Measurements from ENCODE around the gene ARMH1.

ARMH1 gene

DNA sequence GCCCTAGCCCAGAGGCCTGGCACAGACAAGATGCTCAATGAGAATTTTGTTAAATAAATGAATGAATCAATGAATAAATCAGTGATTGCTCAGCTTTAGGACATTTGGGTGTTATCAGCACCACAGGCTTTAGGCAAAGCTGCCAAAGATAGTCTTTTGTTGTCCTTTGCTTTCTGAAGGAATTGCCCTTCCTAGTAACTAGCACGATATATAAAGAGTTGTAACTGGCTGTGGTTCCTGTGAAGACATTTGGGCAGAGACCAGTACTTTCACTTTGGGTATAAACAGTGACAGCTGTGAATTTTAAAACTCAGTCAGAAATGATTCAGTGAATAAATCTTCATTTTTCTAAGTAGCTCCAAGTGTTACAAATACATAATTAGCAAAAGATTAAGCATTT lies 43.1 kb downstream of the ARMH1 start:
- TF ChIP-seq, protein P1, sequence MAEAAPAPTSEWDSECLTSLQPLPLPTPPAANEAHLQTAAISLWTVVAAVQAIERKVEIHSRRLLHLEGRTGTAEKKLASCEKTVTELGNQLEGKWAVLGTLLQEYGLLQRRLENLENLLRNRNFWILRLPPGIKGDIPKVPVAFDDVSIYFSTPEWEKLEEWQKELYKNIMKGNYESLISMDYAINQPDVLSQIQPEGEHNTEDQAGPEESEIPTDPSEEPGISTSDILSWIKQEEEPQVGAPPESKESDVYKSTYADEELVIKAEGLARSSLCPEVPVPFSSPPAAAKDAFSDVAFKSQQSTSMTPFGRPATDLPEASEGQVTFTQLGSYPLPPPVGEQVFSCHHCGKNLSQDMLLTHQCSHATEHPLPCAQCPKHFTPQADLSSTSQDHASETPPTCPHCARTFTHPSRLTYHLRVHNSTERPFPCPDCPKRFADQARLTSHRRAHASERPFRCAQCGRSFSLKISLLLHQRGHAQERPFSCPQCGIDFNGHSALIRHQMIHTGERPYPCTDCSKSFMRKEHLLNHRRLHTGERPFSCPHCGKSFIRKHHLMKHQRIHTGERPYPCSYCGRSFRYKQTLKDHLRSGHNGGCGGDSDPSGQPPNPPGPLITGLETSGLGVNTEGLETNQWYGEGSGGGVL (tag by site-specific recombination; IDR thresholded peaks at IDR 0.05), result no peak
- TF ChIP-seq, protein P2, sequence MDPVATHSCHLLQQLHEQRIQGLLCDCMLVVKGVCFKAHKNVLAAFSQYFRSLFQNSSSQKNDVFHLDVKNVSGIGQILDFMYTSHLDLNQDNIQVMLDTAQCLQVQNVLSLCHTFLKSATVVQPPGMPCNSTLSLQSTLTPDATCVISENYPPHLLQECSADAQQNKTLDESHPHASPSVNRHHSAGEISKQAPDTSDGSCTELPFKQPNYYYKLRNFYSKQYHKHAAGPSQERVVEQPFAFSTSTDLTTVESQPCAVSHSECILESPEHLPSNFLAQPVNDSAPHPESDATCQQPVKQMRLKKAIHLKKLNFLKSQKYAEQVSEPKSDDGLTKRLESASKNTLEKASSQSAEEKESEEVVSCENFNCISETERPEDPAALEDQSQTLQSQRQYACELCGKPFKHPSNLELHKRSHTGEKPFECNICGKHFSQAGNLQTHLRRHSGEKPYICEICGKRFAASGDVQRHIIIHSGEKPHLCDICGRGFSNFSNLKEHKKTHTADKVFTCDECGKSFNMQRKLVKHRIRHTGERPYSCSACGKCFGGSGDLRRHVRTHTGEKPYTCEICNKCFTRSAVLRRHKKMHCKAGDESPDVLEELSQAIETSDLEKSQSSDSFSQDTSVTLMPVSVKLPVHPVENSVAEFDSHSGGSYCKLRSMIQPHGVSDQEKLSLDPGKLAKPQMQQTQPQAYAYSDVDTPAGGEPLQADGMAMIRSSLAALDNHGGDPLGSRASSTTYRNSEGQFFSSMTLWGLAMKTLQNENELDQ (tag by site-specific recombination; IDR thresholded peaks at IDR 0.05; ENCODE audit: low read depth), result no peak
- TF ChIP-seq FEZF1 (tag by site-specific recombination; IDR thresholded peaks at IDR 0.05), result no peak
- TF ChIP-seq ZNF169 (tag by site-specific recombination; IDR thresholded peaks at IDR 0.05), result no peak
- TF ChIP-seq PRDM1 (tag by site-specific recombination; IDR thresholded peaks at IDR 0.05), result no peak
- TF ChIP-seq ZBTB17 (tag by site-specific recombination; IDR thresholded peaks at IDR 0.05), result no peak
- TF ChIP-seq, protein P3, sequence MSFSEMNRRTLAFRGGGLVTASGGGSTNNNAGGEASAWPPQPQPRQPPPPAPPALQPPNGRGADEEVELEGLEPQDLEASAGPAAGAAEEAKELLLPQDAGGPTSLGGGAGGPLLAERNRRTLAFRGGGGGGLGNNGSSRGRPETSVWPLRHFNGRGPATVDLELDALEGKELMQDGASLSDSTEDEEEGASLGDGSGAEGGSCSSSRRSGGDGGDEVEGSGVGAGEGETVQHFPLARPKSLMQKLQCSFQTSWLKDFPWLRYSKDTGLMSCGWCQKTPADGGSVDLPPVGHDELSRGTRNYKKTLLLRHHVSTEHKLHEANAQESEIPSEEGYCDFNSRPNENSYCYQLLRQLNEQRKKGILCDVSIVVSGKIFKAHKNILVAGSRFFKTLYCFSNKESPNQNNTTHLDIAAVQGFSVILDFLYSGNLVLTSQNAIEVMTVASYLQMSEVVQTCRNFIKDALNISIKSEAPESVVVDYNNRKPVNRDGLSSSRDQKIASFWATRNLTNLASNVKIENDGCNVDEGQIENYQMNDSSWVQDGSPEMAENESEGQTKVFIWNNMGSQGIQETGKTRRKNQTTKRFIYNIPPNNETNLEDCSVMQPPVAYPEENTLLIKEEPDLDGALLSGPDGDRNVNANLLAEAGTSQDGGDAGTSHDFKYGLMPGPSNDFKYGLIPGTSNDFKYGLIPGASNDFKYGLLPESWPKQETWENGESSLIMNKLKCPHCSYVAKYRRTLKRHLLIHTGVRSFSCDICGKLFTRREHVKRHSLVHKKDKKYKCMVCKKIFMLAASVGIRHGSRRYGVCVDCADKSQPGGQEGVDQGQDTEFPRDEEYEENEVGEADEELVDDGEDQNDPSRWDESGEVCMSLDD (tag by site-specific recombination; IDR thresholded peaks at IDR 0.05), result no peak
- TF ChIP-seq ZNF16 (tag by site-specific recombination; IDR thresholded peaks at IDR 0.05; ENCODE audit: low read depth), result no peak
- H3K36me3 ChIP-seq (ENCODE audit: control insufficient read depth in 2 of 2, insufficient read depth in 1 of 2, low read length in 2 of 2), result no peaks in the 10 kb centered on the region
- ChIA-PET CTCF (interaction anchor here (1.1 to 9.1 kb wide), 2 partner anchors 10 to 12 kb away, joined by 5 to 87 read pairs; partner anchors contain the start of gene RNU5D-1), POLR2A (interaction anchor here (2.1 kb wide), 1 partner anchor 58 kb away, joined by 5 read pairs; the partner anchor contains the start of gene RPS8)
- H3K4me3 ChIP-seq (ENCODE audit: low read depth, low read length), result no peak overlapping the region
- no peaks in the 10 kb centered on the region for H3K4me1 ChIP-seq (ENCODE audit: control insufficient read depth, insufficient read depth, low read length)
- no peaks in the 10 kb centered on the region for H3K9me3 ChIP-seq (ENCODE audit: control insufficient read depth, insufficient read depth, low read depth, low read length)
- no peak overlapping the region for H3K27ac ChIP-seq (ENCODE audit: extremely low read depth, low read depth, low read length)

DNA sequence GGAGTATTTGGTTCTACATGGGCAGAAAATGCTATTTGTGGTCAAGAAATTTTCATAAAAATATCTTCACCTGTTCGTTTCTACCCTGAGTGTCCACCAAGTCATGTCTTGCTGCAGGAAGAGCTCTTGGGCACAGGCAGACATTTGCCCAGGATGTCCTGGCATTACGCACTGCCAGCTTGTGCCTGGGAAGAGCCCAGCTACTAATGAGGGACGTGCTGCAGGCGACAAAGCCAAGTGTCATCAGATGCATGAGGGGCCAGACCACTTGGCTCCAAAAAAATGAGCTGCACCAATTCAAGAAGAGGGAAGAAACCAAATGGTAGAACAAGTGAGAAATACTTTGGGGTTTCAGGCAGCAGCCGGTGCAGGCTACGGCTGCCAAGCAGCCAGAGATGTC lies 43.6 kb downstream of the ARMH1 start:
- TF ChIP-seq ZNF404 (tag by site-specific recombination; IDR thresholded peaks at IDR 0.05) (no peak), ZNF624 (tag by site-specific recombination; IDR thresholded peaks at IDR 0.05) (no peak), GLI4 (tag by site-specific recombination; IDR thresholded peaks at IDR 0.05) (no peak), ZNF202 (tag by site-specific recombination; IDR thresholded peaks at IDR 0.05; ENCODE audit: borderline replicate concordance) (no peak), ZNF792 (tag by site-specific recombination; IDR thresholded peaks at IDR 0.05) (no peak), ZFP3 (tag by site-specific recombination; IDR thresholded peaks at IDR 0.05; ENCODE audit: low read depth) (no peak), ZNF677 (tag by site-specific recombination; IDR thresholded peaks at IDR 0.05) (no peak), GLI2 (tag by site-specific recombination; IDR thresholded peaks at IDR 0.05; ENCODE audit: borderline replicate concordance, low read depth) (no peak), ZBTB1 (tag by site-specific recombination; IDR thresholded peaks at IDR 0.05) (no peak)
- TF ChIP-seq, protein P4, sequence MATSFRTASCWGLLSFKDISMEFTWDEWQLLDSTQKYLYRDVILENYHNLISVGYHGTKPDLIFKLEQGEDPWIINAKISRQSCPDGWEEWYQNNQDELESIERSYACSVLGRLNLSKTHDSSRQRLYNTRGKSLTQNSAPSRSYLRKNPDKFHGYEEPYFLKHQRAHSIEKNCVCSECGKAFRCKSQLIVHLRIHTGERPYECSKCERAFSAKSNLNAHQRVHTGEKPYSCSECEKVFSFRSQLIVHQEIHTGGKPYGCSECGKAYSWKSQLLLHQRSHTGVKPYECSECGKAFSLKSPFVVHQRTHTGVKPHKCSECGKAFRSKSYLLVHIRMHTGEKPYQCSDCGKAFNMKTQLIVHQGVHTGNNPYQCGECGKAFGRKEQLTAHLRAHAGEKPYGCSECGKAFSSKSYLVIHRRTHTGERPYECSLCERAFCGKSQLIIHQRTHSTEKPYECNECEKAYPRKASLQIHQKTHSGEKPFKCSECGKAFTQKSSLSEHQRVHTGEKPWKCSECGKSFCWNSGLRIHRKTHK (tag by site-specific recombination; IDR thresholded peaks at IDR 0.05), result no peak
- TF ChIP-seq, protein P5, sequence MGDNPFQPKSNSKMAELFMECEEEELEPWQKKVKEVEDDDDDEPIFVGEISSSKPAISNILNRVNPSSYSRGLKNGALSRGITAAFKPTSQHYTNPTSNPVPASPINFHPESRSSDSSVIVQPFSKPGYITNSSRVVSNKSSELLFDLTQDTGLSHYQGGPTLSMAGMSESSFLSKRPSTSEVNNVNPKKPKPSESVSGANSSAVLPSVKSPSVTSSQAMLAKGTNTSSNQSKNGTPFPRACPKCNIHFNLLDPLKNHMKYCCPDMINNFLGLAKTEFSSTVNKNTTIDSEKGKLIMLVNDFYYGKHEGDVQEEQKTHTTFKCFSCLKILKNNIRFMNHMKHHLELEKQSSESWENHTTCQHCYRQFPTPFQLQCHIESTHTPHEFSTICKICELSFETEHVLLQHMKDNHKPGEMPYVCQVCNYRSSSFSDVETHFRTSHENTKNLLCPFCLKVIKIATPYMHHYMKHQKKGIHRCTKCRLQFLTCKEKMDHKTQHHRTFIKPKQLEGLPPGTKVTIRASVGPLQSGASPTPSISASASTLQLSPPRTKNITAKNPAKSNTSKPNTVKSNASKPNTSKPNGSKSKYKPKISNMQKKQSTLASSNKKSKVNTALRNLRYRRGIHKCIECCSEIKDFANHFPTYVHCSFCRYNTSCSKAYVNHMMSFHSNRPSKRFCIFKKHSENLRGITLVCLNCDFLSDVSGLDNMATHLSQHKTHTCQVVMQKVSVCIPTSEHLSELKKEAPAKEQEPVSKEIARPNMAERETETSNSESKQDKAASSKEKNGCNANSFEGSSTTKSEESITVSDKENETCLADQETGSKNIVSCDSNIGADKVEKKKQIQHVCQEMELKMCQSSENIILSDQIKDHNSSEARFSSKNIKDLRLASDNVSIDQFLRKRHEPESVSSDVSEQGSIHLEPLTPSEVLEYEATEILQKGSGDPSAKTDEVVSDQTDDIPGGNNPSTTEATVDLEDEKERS (tag by site-specific recombination; IDR thresholded peaks at IDR 0.05), result no peak
- TF ChIP-seq, protein P6, sequence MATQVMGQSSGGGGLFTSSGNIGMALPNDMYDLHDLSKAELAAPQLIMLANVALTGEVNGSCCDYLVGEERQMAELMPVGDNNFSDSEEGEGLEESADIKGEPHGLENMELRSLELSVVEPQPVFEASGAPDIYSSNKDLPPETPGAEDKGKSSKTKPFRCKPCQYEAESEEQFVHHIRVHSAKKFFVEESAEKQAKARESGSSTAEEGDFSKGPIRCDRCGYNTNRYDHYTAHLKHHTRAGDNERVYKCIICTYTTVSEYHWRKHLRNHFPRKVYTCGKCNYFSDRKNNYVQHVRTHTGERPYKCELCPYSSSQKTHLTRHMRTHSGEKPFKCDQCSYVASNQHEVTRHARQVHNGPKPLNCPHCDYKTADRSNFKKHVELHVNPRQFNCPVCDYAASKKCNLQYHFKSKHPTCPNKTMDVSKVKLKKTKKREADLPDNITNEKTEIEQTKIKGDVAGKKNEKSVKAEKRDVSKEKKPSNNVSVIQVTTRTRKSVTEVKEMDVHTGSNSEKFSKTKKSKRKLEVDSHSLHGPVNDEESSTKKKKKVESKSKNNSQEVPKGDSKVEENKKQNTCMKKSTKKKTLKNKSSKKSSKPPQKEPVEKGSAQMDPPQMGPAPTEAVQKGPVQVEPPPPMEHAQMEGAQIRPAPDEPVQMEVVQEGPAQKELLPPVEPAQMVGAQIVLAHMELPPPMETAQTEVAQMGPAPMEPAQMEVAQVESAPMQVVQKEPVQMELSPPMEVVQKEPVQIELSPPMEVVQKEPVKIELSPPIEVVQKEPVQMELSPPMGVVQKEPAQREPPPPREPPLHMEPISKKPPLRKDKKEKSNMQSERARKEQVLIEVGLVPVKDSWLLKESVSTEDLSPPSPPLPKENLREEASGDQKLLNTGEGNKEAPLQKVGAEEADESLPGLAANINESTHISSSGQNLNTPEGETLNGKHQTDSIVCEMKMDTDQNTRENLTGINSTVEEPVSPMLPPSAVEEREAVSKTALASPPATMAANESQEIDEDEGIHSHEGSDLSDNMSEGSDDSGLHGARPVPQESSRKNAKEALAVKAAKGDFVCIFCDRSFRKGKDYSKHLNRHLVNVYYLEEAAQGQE (tag by site-specific recombination; IDR thresholded peaks at IDR 0.05), result no peak
- H3K4me3 ChIP-seq (ENCODE audit: low read depth, low read length), result no peak overlapping the region
- no peaks in the 10 kb centered on the region for H3K9me3 ChIP-seq (ENCODE audit: control insufficient read depth, insufficient read depth, low read depth, low read length)
- no peaks in the 10 kb centered on the region for H3K36me3 ChIP-seq (ENCODE audit: control insufficient read depth in 2 of 2, insufficient read depth in 1 of 2, low read length in 2 of 2)
- POLR2A ChIA-PET, result interaction anchor here (2.1 kb wide), 1 partner anchor 57 kb away, joined by 5 read pairs; the partner anchor contains the start of gene RPS8
- no peak overlapping the region for H3K27ac ChIP-seq (ENCODE audit: extremely low read depth, low read depth, low read length)
- CTCF ChIA-PET, result interaction anchor here (1.1 to 9.1 kb wide), 2 partner anchors 11 to 12 kb away, joined by 5 to 87 read pairs; partner anchors contain the start of gene RNU5D-1
- H3K4me1 ChIP-seq (ENCODE audit: control insufficient read depth, insufficient read depth, low read length), result no peaks in the 10 kb centered on the region

Measured in HEK293 (cell line).